Astrocyte (in vitro differentiated cells and primary cell): ENCODE measurements around the gene TMEM259.

Experiments used
- EZH2 ChIP-seq: IDR thresholded peaks from 2 replicates; pipeline ENCODE4 v1.6.1; 2012; ENCODE audit warnings: mild to moderate bottlenecking, low read length, inconsistent platforms; ENCODE audit not compliant: insufficient read depth
- TF ChIP-seq, protein P1 (sequence below): IDR thresholded peaks from 2 replicates; pipeline ENCODE4 v1.5.1; 2011; ENCODE audit warnings: low read depth, mild to moderate bottlenecking, inconsistent platforms, low read length, moderate library complexity; ENCODE audit not compliant: insufficient read depth

DNA sequence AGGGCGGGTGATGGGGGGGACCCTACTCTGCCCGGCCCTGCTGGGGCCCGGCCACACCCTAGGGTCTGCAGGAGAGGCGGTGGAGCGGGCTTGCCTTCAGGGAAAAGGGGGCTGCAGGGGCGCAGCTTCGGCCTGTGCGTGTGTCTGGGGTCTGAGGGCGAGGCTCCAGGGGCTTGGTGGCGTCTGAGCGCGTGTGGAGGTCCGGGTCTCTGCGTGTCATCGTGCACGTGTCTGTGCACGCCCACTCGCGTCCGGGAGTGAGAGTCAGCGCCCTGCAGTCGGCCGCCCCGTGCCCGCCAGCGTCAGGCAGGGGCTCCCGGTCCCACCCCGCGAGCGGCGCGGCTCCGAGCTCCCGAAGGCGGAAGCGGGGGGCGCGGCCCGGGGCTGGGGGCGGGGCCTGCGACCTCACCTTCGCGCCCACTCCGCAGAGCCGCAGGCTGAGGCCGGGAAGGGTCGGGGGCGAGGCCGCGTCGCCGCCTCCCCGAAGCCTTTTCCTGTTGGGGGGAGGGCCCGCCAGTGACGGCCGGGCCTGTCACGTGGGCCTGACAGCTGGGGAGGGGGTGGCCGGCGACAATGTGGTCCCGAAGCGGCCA is 45.9 kb upstream of the TMEM259 start, which contains the start of gene ARHGAP45:
- TF ChIP-seq, protein P1, sequence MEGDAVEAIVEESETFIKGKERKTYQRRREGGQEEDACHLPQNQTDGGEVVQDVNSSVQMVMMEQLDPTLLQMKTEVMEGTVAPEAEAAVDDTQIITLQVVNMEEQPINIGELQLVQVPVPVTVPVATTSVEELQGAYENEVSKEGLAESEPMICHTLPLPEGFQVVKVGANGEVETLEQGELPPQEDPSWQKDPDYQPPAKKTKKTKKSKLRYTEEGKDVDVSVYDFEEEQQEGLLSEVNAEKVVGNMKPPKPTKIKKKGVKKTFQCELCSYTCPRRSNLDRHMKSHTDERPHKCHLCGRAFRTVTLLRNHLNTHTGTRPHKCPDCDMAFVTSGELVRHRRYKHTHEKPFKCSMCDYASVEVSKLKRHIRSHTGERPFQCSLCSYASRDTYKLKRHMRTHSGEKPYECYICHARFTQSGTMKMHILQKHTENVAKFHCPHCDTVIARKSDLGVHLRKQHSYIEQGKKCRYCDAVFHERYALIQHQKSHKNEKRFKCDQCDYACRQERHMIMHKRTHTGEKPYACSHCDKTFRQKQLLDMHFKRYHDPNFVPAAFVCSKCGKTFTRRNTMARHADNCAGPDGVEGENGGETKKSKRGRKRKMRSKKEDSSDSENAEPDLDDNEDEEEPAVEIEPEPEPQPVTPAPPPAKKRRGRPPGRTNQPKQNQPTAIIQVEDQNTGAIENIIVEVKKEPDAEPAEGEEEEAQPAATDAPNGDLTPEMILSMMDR: no peak
- TF ChIP-seq EZH2: no peak
